Mesenteric fat pad (tissue), 1 donor: ENCODE data around the gene CYP4F8. TPM values are rescaled to one million over a fixed set of nuclear protein-coding genes. Genes with fewer than 3 reads are reported as not detected.

Source experiments
- total RNA-seq: library from RNA; stranded (reverse); fragmentation: NEBNext Ultra II Directional; extraction: Animal tissue kit (Norgen Biotek cat#: 25700); gene quantifications from one replicate; pipeline ENCODE4 v1.2.1, GENCODE V29; 2021
- donor health status: DM: yes; HTN: yes; CAD: no.

The CYP4F8 gene
- total RNA-seq, 1 donor from 2014 or later = not detected

Other genes starting within 250 kb of the CYP4F8 start
- gene AKAP8, start 235.4 kb upstream of the CYP4F8 start, total RNA-seq = 38.3 TPM
- gene AKAP8L, start 196.2 kb upstream of the CYP4F8 start, total RNA-seq = 63.8 TPM
- gene WIZ, start 165.3 kb upstream of the CYP4F8 start, total RNA-seq = 37.6 TPM
- 4.1 TPM for gene RASAL3, start 150.7 kb upstream of the CYP4F8 start, total RNA-seq
- not detected for gene PGLYRP2, start 135.7 kb upstream of the CYP4F8 start, total RNA-seq
- not detected for gene CYP4F22, start 106.7 kb upstream of the CYP4F8 start, total RNA-seq
- gene CYP4F3, start 25.7 kb downstream of the CYP4F8 start, total RNA-seq = 1.3 TPM
- gene CYP4F12, start 57.9 kb downstream of the CYP4F8 start, total RNA-seq = 7.5 TPM
- not detected for gene OR10H2, start 112.8 kb downstream of the CYP4F8 start, total RNA-seq
- not detected for gene OR10H3, start 122.8 kb downstream of the CYP4F8 start, total RNA-seq
- gene OR10H5, start 172.4 kb downstream of the CYP4F8 start, total RNA-seq = not detected
- not detected for gene OR10H1, start 200.4 kb downstream of the CYP4F8 start, total RNA-seq